NCI-H69 (cell line): ENCODE data around the gene MAP2K7.
"Not testable (repeated sequence)": the region's sequence is repeated elsewhere in the genome, so short reads cannot be mapped to it uniquely, and the experiment has no call there.

Experiments used
- DNase-seq: peaks from one replicate; lab custom pipeline; 2025; lab: John Stamatoyannopoulos, UW

The MAP2K7 gene

DNA sequence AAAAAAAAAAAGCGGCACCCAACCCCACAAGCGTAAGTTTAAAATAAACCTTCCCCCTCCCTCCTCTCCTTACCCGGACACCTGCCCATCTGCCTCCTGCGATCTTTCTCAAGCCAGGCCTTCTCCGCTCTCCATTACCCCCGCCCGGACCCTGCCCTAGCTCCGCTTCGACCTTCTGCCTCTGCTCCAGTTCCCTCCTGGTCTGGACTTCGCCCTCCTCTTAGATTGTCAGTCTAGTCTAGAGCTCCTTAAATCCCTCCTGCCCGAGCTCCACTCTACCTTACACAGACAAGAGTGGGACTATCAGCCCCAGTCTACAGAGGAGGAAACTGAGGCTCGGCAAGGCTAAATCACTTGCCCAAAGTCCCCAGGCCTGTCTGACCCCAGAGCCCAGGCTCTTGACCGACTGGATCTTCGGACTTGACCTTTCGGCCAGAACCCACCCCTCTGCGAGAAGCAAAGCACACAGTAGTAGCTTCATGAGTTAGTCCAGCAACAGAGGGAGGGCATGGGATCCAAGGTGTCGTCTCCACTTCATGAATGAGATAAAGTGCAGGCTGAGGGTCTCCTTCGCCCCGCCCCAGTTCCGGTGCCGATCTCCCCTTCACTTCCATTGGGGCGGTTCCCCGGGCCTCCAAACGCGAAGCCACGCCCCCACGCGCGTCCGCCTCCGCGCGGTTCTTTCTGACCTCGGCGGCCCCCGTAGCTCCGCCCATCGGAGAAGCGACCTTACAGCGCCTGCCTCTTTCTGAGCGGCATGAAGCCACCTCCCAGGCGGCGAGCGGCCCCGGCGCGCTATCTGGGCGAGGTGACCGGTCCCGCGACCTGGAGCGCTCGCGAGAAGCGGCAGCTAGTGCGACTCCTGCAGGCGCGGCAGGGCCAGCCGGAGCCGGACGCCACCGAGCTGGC is 16.2 kb downstream of the MAP2K7 start, which contains the start of gene SNAPC2:
Gene SNAPC2, plus strand, starts transcription at position 729 of the 909 bp plus-strand sequence. Its CDS starts 29 bp downstream, at position 758.
- peak; percentile 97 for DNase-seq

DNA sequence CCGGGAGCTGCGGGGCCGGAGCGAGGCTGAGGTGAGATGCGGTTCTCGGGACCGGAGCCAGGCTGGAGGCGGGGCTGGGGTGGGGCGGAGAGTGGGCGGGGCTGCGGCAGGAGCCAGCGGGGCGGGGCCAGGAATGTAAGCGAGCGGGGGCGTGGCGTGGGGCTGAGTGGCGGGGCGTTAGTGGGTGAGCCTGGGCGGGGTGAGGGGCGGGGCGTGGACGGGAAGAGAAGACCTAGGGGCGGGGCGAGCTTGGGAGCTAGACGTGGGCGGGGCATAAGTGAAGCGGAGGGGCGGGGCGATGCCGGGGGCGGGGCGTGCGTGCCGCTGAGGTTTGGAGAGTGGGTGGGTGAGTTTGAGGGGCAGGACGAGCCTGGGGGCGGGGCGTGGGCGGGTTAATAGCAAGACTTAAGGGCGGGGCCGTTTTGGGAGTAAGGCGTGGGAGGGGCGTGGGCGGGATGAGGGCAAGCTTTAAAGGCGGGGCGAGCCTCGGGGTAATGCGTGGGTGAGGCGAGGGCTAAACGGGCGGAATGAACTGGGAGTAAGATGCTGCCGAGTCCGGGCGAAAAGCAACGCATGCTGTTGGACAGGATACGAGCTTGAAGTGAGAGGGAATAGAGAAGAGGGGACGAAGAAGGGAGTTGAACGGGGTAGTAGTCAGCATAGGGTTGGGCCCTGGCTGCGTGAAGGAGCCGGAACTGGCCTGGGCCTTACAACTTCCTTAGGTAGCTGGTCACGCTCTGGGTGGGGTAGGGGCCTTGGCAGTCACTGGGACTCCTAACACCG is 17.0 kb downstream of the MAP2K7 start:
- DNase-seq: peak; percentile 100

DNA sequence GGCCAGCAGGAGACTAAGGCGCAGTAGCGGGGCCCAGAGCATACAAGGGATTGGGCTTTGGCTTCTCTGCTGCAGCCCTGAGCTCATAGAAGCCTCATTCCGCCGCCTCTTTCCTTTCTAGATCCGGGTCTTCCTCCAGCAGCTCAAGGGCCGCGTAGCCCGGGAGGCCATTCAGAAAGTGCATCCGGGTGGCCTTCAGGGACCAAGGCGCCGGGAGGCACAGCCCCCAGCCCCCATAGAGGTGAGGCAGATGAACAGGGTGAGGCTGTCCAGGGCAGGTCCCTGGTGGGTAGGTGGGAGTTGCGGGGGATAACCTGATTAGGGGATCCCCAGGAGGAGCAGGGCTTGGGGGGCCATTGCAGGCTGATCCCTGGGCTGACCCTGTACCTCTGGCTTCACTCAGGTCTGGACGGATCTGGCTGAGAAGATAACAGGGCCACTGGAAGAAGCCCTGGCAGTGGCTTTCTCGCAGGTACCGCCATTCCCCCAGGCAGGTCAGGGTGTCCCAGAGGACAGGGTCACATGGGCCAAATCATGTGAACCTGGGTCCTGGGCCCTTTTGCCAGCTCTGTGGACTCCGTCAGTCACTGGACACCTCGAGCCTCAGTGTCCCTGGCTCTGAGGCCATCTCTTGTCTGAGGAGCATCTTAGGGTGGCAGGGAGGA is 17.8 kb downstream of the MAP2K7 start:
- no peak for DNase-seq

DNA sequence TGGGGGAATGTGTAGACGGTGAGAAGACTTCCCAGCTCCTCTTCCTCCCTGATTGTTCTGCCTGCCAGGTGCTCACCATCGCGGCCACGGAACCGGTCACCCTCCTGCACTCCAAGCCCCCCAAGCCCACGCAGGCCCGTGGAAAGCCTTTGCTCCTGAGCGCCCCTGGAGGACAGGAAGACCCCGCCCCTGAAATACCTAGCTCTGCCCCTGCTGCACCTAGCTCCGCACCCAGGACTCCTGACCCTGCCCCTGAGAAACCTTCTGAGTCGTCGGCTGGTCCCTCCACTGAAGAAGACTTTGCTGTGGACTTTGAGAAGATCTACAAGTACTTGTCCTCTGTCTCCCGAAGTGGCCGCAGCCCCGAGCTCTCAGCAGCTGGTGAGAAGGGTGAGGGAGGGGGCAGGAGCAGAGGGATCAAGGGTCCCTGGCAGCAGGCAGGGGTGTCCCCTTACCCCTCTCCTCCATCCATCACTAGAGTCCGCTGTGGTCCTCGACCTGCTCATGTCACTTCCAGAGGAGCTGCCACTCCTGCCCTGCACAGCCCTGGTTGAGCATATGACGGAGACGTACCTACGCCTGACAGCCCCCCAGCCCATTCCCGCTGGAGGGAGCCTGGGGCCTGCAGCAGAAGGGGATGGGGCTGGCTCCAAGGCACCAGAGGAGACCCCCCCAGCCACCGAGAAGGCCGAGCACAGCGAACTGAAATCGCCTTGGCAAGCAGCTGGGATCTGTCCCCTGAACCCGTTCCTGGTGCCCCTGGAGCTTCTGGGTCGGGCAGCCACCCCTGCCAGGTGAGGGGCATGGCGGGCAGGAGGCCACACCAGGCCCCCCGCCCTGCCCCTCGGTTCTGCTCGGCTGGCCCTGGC is 18.5 kb downstream of the MAP2K7 start:
- DNase-seq: no peak

DNA sequence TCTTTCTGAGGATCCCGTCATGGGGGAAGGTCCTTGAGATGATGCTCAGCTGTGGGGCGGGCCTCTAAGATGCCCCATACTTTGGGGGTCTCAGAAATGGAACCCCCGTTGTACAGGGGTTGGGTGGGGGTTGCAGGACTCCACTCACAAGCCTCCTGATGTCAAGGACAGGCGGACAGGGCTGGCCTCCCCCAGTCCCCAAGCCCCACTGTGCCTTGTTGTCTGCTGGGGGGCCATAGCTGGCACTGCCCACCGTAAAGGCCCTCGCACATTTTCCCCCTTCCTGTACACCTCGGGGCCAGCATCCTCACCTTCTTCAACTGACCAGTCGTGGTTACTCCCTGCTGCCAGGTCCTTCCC is 19.1 kb downstream of the MAP2K7 start:
- DNase-seq: no peak

GRCh38 chr19:7923295-7924191 is 19.9 kb downstream of the MAP2K7 start:
- no peak for DNase-seq

- no peak for DNase-seq
Measured at GRCh38 chr19:7924241-7924640, 20.6 kb downstream of the MAP2K7 start.

DNA sequence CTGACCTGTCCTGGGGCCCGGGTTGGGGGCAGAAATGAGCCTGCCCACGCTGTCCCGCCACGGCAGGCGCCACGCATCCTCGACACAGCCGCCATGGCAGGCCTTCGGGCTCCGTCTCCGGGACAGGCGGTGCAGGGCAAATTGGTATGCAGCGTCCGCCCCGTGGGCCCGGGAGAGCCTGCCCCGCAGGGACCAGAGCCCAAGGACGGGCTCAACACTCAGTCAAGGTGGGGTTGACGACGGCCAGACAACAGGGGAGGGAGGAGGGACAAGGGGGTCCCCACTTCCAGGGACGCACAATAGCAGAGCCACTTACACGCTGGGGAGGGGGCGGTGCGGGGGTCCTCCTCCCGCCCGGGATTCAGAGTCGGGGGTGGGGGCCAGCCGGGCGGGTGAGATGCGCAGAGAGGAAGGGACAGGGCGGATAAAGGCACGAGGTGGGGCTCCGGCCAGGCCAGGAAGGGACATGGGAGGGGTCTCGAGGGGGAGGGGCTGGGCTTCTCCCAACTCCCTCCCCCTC is 21.0 kb downstream of the MAP2K7 start:
- DNase-seq: no peak

DNA sequence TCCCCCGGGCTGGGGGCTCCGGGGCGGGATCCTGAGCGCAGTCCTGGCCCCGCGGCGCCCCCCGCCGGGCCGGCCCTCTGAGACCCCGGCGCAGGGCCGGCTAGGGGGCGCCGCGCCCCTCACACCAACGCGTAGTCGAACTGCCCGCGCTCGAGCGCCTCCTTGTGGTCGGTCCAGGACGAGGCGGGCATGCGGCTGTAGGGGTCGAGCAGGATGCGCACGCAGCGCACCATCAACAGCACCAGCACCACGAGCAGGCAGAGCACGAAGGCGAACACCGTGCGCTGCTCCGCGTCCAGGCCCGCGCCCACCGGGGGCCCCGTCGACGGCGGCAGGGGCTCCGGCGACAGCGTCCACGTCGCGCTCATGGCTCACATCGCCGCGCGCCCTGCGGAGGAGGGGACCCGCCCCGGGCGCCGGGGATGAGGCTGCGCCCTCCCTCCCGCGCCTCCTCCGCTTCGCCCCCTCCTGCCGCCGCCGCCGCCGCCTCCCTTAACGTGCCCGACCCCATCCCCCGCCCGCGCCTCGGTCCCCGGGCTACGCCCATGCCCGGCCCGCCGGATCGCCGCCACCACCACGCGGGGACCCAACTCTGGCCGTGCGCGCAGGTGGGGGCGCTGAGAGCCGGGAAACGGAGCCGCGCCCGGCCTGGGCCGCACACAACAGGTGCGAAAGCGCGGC is 21.6 kb downstream of the MAP2K7 start:
- peak; percentile 84 for DNase-seq

GRCh38 chr19:7926021-7926726 is 22.5 kb downstream of the MAP2K7 start, which contains the start of gene CTXN1:
Gene CTXN1 (minus strand): TSS chr19:7926135. CDS start chr19:7925538, 597 bp downstream.
- DNase-seq: peak; percentile 91

GRCh38 chr19:7926727-7927604 is 23.3 kb downstream of the MAP2K7 start:
- peak; percentile 37 for DNase-seq

GRCh38 chr19:7927605-7928333 is 24.1 kb downstream of the MAP2K7 start:
- DNase-seq: no peak

DNA sequence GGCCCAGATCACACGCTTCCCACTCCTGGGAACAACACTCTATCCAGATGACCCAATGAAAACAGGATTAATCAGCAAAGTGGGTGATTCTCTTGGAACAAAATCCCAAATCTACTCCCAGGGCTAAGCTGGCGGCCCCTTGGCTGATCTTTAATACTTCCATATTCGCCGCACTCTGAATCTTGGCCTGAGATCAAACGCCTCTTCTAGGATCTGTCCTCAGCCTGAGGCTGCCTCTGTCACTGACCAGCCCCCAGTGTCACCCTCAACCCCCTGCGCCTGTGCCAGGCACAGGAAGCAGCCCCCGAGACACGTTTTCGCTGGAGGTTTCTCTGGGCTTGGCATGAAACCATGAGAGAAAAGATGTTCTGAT is 24.6 kb downstream of the MAP2K7 start:
- DNase-seq: no peak

- peak; percentile 40 for DNase-seq
Measured at GRCh38 chr19:7928741-7929701, 25.3 kb downstream of the MAP2K7 start.

GRCh38 chr19:7930030-7930429 is 26.4 kb downstream of the MAP2K7 start:
- DNase-seq: not testable (repeated sequence)

- no peak for DNase-seq
Measured at GRCh38 chr19:7930765-7931164, 27.1 kb downstream of the MAP2K7 start.
